ENCODE results near the gene ATP2B3.

ATP2B3 gene

GRCh38 chrX:153595387-153595786 lies 77.9 kb downstream of the ATP2B3 start:
- H3K9me3 ChIP-seq (ENCODE audit: control insufficient read depth in 2 of 2, low read length in 2 of 2) = peaks cover 0 to 10% of the 10 kb centered on the region in 2 donors
- H3K4me3 ChIP-seq (ENCODE audit: low read length in 2 of 2) = no peak overlapping the region
- no peak overlapping the region for H3K27ac ChIP-seq (ENCODE audit: low read length)
- no peak overlapping the region for H3K9ac ChIP-seq (ENCODE audit: low read length in 2 of 2)
- H3K27me3 ChIP-seq (ENCODE audit: control insufficient read depth in 1 of 2, insufficient read depth in 2 of 2, low read length in 2 of 2) = peaks cover 0 to 4% of the 10 kb centered on the region in 2 donors
- peaks cover 11 to 21% of the 10 kb centered on the region in 2 donors for H3K36me3 ChIP-seq (ENCODE audit: control insufficient read depth in 2 of 2, insufficient read depth in 2 of 2, low read length in 2 of 2)
- H3K4me1 ChIP-seq (ENCODE audit: control insufficient read depth, insufficient read depth, low read length) = peaks cover 15% of the 10 kb centered on the region

- no peak overlapping the region for H3K4me3 ChIP-seq (ENCODE audit: low read length in 2 of 2)
Measured at GRCh38 chrX:153595859-153596857, 78.7 kb downstream of the ATP2B3 start.

GRCh38 chrX:153596981-153597750 lies 79.7 kb downstream of the ATP2B3 start:
- Histone ChIP-seq H3K9me3 (ENCODE audit: control insufficient read depth in 2 of 2, low read length in 2 of 2) (peaks cover 0 to 10% of the 10 kb centered on the region in 2 donors), H3K36me3 (ENCODE audit: control insufficient read depth in 2 of 2, insufficient read depth in 2 of 2, low read length in 2 of 2) (peaks cover 8 to 12% of the 10 kb centered on the region in 2 donors), H3K27ac (ENCODE audit: low read length) (no peak overlapping the region), H3K4me1 (ENCODE audit: control insufficient read depth, insufficient read depth, low read length) (peaks cover 21% of the 10 kb centered on the region), H3K9ac (ENCODE audit: low read length in 2 of 2) (no peak overlapping the region), H3K27me3 (ENCODE audit: control insufficient read depth in 1 of 2, insufficient read depth in 2 of 2, low read length in 2 of 2) (peaks cover 0 to 7% of the 10 kb centered on the region in 2 donors), H3K4me3 (ENCODE audit: low read length in 2 of 2) (no peak overlapping the region)

More at GRCh38 chrX:153595859-153596857, 78.7 kb downstream of the ATP2B3 start:
- H3K27me3 ChIP-seq (ENCODE audit: control insufficient read depth in 1 of 2, insufficient read depth in 2 of 2, low read length in 2 of 2) = peaks cover 0 to 7% of the 10 kb centered on the region in 2 donors
- H3K4me1 ChIP-seq (ENCODE audit: control insufficient read depth, insufficient read depth, low read length) = peaks cover 21% of the 10 kb centered on the region
- H3K36me3 ChIP-seq (ENCODE audit: control insufficient read depth in 2 of 2, insufficient read depth in 2 of 2, low read length in 2 of 2) = peaks cover 11 to 17% of the 10 kb centered on the region in 2 donors
- no peak overlapping the region for H3K27ac ChIP-seq (ENCODE audit: low read length)
- peaks cover 0 to 10% of the 10 kb centered on the region in 2 donors for H3K9me3 ChIP-seq (ENCODE audit: control insufficient read depth in 2 of 2, low read length in 2 of 2)
- no peak overlapping the region for H3K9ac ChIP-seq (ENCODE audit: low read length in 2 of 2)

- Histone ChIP-seq H3K9ac (ENCODE audit: low read length in 2 of 2) (peak within 1 kb of the TSS; percentile 60 to 66), H3K36me3 (ENCODE audit: control insufficient read depth in 2 of 2, insufficient read depth in 2 of 2, low read length in 2 of 2) (peaks cover 0 to 4% of the 10 kb centered on the region in 2 donors)
Measured at GRCh38 chrX:153598541-153599191, 81.2 kb downstream of the ATP2B3 start, which contains the start of gene CCNQ. Gene CCNQ, minus strand, starts transcription at chrX:153599139. Its CDS starts 66 bp downstream, at chrX:153599073.

GRCh38 chrX:153599192-153600031 lies 82.0 kb downstream of the ATP2B3 start:
- Histone ChIP-seq H3K4me3 (ENCODE audit: low read length in 2 of 2) (peak overlapping the region; percentile 77 to 78), H3K9ac (ENCODE audit: low read length in 2 of 2) (peak overlapping the region; percentile 47 to 66), H3K9me3 (ENCODE audit: control insufficient read depth in 2 of 2, low read length in 2 of 2) (peaks cover 0 to 10% of the 10 kb centered on the region in 2 donors), H3K27me3 (ENCODE audit: control insufficient read depth in 1 of 2, insufficient read depth in 2 of 2, low read length in 2 of 2) (peaks cover 0 to 10% of the 10 kb centered on the region in 2 donors), H3K36me3 (ENCODE audit: control insufficient read depth in 2 of 2, insufficient read depth in 2 of 2, low read length in 2 of 2) (no peaks in the 10 kb centered on the region), H3K4me1 (ENCODE audit: control insufficient read depth, insufficient read depth, low read length) (peaks cover 21% of the 10 kb centered on the region), H3K27ac (ENCODE audit: low read length) (no peak overlapping the region)

More at GRCh38 chrX:153598541-153599191, 81.2 kb downstream of the ATP2B3 start, which contains the start of gene CCNQ:
- H3K9me3 ChIP-seq (ENCODE audit: control insufficient read depth in 2 of 2, low read length in 2 of 2) = peaks cover 0 to 10% of the 10 kb centered on the region in 2 donors
- peaks cover 21% of the 10 kb centered on the region for H3K4me1 ChIP-seq (ENCODE audit: control insufficient read depth, insufficient read depth, low read length)
- peak within 1 kb of the TSS; percentile 77 to 78 for H3K4me3 ChIP-seq (ENCODE audit: low read length in 2 of 2)
- peaks cover 0 to 10% of the 10 kb centered on the region in 2 donors for H3K27me3 ChIP-seq (ENCODE audit: control insufficient read depth in 1 of 2, insufficient read depth in 2 of 2, low read length in 2 of 2)
- H3K27ac ChIP-seq (ENCODE audit: low read length) = no peak within 1 kb of the TSS

GRCh38 chrX:153600032-153600373 lies 82.6 kb downstream of the ATP2B3 start:
- H3K4me1 ChIP-seq (ENCODE audit: control insufficient read depth, insufficient read depth, low read length) = peaks cover 21% of the 10 kb centered on the region
- H3K36me3 ChIP-seq (ENCODE audit: control insufficient read depth in 2 of 2, insufficient read depth in 2 of 2, low read length in 2 of 2) = no peaks in the 10 kb centered on the region
- H3K9ac ChIP-seq (ENCODE audit: low read length in 2 of 2) = peak overlapping the region in 1 of 2 donors; percentile 66
- peaks cover 0 to 10% of the 10 kb centered on the region in 2 donors for H3K27me3 ChIP-seq (ENCODE audit: control insufficient read depth in 1 of 2, insufficient read depth in 2 of 2, low read length in 2 of 2)
- H3K9me3 ChIP-seq (ENCODE audit: control insufficient read depth in 2 of 2, low read length in 2 of 2) = peaks cover 0 to 10% of the 10 kb centered on the region in 2 donors
- no peak overlapping the region for H3K27ac ChIP-seq (ENCODE audit: low read length)
- H3K4me3 ChIP-seq (ENCODE audit: low read length in 2 of 2) = peak overlapping the region; percentile 77 to 78

GRCh38 chrX:153600921-153601320 lies 83.5 kb downstream of the ATP2B3 start:
- Histone ChIP-seq H3K4me3 (ENCODE audit: low read length in 2 of 2) (no peak overlapping the region), H3K27me3 (ENCODE audit: control insufficient read depth in 1 of 2, insufficient read depth in 2 of 2, low read length in 2 of 2) (peaks cover 0 to 10% of the 10 kb centered on the region in 2 donors), H3K9me3 (ENCODE audit: control insufficient read depth in 2 of 2, low read length in 2 of 2) (peaks cover 0 to 10% of the 10 kb centered on the region in 2 donors), H3K9ac (ENCODE audit: low read length in 2 of 2) (no peak overlapping the region), H3K27ac (ENCODE audit: low read length) (no peak overlapping the region), H3K4me1 (ENCODE audit: control insufficient read depth, insufficient read depth, low read length) (peaks cover 21% of the 10 kb centered on the region), H3K36me3 (ENCODE audit: control insufficient read depth in 2 of 2, insufficient read depth in 2 of 2, low read length in 2 of 2) (no peaks in the 10 kb centered on the region)

GRCh38 chrX:153601511-153602110 lies 84.2 kb downstream of the ATP2B3 start:
- Histone ChIP-seq H3K4me3 (ENCODE audit: low read length in 2 of 2) (no peak overlapping the region), H3K27me3 (ENCODE audit: control insufficient read depth in 1 of 2, insufficient read depth in 2 of 2, low read length in 2 of 2) (peaks cover 0 to 11% of the 10 kb centered on the region in 2 donors), H3K27ac (ENCODE audit: low read length) (no peak overlapping the region), H3K9me3 (ENCODE audit: control insufficient read depth in 2 of 2, low read length in 2 of 2) (peaks cover 0 to 10% of the 10 kb centered on the region in 2 donors), H3K9ac (ENCODE audit: low read length in 2 of 2) (no peak overlapping the region), H3K36me3 (ENCODE audit: control insufficient read depth in 2 of 2, insufficient read depth in 2 of 2, low read length in 2 of 2) (no peaks in the 10 kb centered on the region), H3K4me1 (ENCODE audit: control insufficient read depth, insufficient read depth, low read length) (peaks cover 21% of the 10 kb centered on the region)

GRCh38 chrX:153602601-153603000 lies 85.2 kb downstream of the ATP2B3 start:
- Histone ChIP-seq H3K36me3 (ENCODE audit: control insufficient read depth in 2 of 2, insufficient read depth in 2 of 2, low read length in 2 of 2) (no peaks in the 10 kb centered on the region), H3K4me3 (ENCODE audit: low read length in 2 of 2) (no peak overlapping the region), H3K9me3 (ENCODE audit: control insufficient read depth in 2 of 2, low read length in 2 of 2) (peaks cover 0 to 2% of the 10 kb centered on the region in 2 donors), H3K4me1 (ENCODE audit: control insufficient read depth, insufficient read depth, low read length) (peaks cover 16% of the 10 kb centered on the region), H3K27me3 (ENCODE audit: control insufficient read depth in 1 of 2, insufficient read depth in 2 of 2, low read length in 2 of 2) (peaks cover 0 to 12% of the 10 kb centered on the region in 2 donors), H3K27ac (ENCODE audit: low read length) (no peak overlapping the region), H3K9ac (ENCODE audit: low read length in 2 of 2) (no peak overlapping the region)
